GM23338 (cell line): ENCODE results near the gene STOX2.

Experiments used
- CTCF ChIP-seq, 2 experiments: fragments of 200-600 bp in 1 of 2; sonication (generic) in 1 of 2; conservative IDR thresholded peaks; 2 replicates each; pipeline versions ENCODE4 v1.5.1 to v1.6.1; 2016 to 2017; ENCODE audit warnings: antibody characterized with exemption in 2 of 2, low read depth in 2 of 2, mild to moderate bottlenecking in 2 of 2, moderate library complexity in 1 of 2
- ETS1 ChIP-seq: IDR thresholded peaks from 2 replicates; pipeline ENCODE4 v1.6.1; 2016; ENCODE audit warnings: antibody characterized with exemption
- EZH2 ChIP-seq: fragments of 200-600 bp; sonication (generic); IDR thresholded peaks from one replicate; pipeline ENCODE4 v1.8.0; 2017; ENCODE audit warnings: antibody characterized with exemption, mild to moderate bottlenecking, low read depth; ENCODE audit not compliant: unreplicated experiment
- JUNB ChIP-seq: IDR thresholded peaks from one replicate; pipeline ENCODE4 v1.6.1; 2016; ENCODE audit warnings: antibody characterized with exemption; ENCODE audit not compliant: unreplicated experiment
- POLR2AphosphoS5 ChIP-seq: IDR thresholded peaks from 2 replicates; pipeline ENCODE4 v1.6.1; 2016; ENCODE audit warnings: antibody characterized with exemption, low read depth
- REST ChIP-seq: IDR thresholded peaks from one replicate; pipeline ENCODE4 v1.6.1; 2018; ENCODE audit warnings: antibody characterized with exemption; ENCODE audit not compliant: unreplicated experiment
- ZNF114 ChIP-seq: fragments of 250-450 bp; sonication (Bioruptor Pico); IDR thresholded peaks from 2 replicates; pipeline ENCODE4 v1.5.0; 2020; ENCODE audit warnings: mild to moderate bottlenecking, moderate library complexity

GRCh38 chr4:183961795-183962194, 56.7 kb downstream of the STOX2 start:
- TF ChIP-seq CTCF (conservative IDR thresholded peaks at IDR 0.05; ENCODE audit: low read depth in 2 of 2), result no peak
- no peak for TF ChIP-seq POLR2AphosphoS5
- no peak for TF ChIP-seq REST
- no peak for TF ChIP-seq ETS1
- TF ChIP-seq EZH2, result no peak
- TF ChIP-seq ZNF114 (CRISPR knock-in tag), result no peak
- no peak for TF ChIP-seq JUNB
